AG04450 (cell line): ENCODE data around the gene CEPT1. TPM values are rescaled to one million over a fixed set of nuclear protein-coding genes. Genes with fewer than 3 reads are reported as not detected.

ENCODE experiments used
- CTCF ChIA-PET: fragments of 300-600, 350-600 bp; formaldehyde crosslinking; extraction: SDS; loops from one replicate; lab custom pipeline; 2022; ENCODE audit warnings: antibody characterized with exemption, inconsistent platforms; lab: Charles Lee
- POLR2A ChIA-PET: fragments of 350-600 bp; formaldehyde crosslinking; extraction: SDS; loops from one replicate; lab custom pipeline; 2021; ENCODE audit warnings: antibody characterized with exemption, inconsistent platforms; lab: Yijun Ruan, JAX
- DNase-seq: peaks from one replicate; pipeline ENCODE4 v3.0.0-alpha.2; 2011; ENCODE audit warnings: low read depth, low spot score
- H3K27ac ChIP-seq: one replicate; pipeline ENCODE4 v1.5.1; 2012; ENCODE audit warnings: low read depth, low read length, control low read depth
- H3K27me3 ChIP-seq: one replicate; pipeline ENCODE4 v1.6.0; 2012; ENCODE audit warnings: low read length; ENCODE audit not compliant: control insufficient read depth, insufficient read depth
- H3K4me3 ChIP-seq: 2 replicates; pipeline ENCODE4 v1.5.1; 2011; ENCODE audit warnings: mild to moderate bottlenecking, low read depth, low read length, control low read depth
- H3K9me3 ChIP-seq: 2 replicates; pipeline ENCODE4 v1.5.1; 2012; ENCODE audit warnings: low read length; ENCODE audit not compliant: control insufficient read depth, insufficient read depth
- polyA plus RNA-seq: library from polyadenylated mRNA; depleted of rRNA; stranded (reverse); fragments of >200 nt; gene quantifications from 2 replicates; pipeline ENCODE4 v1.2.3, GENCODE V29; 2011
- TF ChIP-seq, protein P1 (sequence below): IDR thresholded peaks from 2 replicates; pipeline ENCODE4 v1.5.1; 2011; ENCODE audit warnings: low read depth, low read length, control low read depth, inconsistent platforms

The CEPT1 gene
- polyA plus RNA-seq, 1 experiment: 28.6 TPM

DNA sequence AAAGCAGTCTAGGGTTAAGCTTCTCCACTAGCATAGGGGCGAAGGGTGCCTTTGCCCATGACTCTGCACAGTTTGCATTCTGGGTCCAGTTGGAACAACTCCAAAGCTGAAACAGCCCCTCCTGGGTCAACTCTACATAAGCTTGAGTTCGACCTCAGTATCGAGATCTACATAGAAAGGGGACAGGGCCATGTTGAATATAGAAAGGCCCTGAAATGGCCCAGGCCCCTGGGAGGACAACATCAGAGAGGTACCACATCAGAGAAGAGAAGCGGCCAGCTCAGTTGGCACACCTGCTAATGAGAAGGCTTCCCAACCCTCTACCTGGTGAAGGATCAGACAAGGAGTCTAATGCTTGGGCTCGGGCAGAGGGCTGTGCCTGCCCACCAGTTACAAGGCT lies 58.8 kb downstream of the CEPT1 start:
- Histone ChIP-seq H3K4me3 (no peak overlapping the region), H3K9me3 (no peaks in the 10 kb centered on the region; the same call in 1 of the 2 replicates), H3K27me3 (peaks cover 14% of the 10 kb centered on the region), H3K27ac (no peak overlapping the region)
- POLR2A ChIA-PET: no interaction called here
- TF ChIP-seq, protein P1, sequence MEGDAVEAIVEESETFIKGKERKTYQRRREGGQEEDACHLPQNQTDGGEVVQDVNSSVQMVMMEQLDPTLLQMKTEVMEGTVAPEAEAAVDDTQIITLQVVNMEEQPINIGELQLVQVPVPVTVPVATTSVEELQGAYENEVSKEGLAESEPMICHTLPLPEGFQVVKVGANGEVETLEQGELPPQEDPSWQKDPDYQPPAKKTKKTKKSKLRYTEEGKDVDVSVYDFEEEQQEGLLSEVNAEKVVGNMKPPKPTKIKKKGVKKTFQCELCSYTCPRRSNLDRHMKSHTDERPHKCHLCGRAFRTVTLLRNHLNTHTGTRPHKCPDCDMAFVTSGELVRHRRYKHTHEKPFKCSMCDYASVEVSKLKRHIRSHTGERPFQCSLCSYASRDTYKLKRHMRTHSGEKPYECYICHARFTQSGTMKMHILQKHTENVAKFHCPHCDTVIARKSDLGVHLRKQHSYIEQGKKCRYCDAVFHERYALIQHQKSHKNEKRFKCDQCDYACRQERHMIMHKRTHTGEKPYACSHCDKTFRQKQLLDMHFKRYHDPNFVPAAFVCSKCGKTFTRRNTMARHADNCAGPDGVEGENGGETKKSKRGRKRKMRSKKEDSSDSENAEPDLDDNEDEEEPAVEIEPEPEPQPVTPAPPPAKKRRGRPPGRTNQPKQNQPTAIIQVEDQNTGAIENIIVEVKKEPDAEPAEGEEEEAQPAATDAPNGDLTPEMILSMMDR: no peak
- no peak for DNase-seq
- CTCF ChIA-PET: interaction anchor here (1.0 to 1.8 kb wide), 6 partner anchors 11 to 204 kb away, joined by 3 to 9 read pairs (median 4); no protein-coding TSS in a partner anchor

DNA sequence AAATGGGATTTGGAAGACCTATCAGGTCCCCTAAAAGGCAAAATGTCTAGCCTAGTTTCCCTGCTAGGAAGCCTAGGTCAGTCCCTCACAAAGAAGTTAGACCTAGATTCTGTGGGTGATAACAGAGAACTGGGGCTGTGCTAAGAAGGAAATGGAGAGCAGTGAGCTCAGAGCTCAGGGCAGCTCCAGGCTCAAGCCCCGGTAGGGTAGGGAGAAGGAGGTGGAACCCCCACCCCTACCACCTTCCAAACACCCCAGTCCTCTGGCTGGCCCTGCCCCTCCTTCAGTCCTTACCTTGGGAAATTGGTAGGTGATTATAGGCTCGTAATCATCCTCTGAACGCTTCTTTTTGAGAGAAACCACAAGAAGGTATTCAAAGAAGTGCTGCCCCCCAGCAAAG lies 59.3 kb downstream of the CEPT1 start:
- POLR2A ChIA-PET: no interaction called here
- Histone ChIP-seq H3K27me3 (peaks cover 16% of the 10 kb centered on the region), H3K27ac (no peak overlapping the region), H3K4me3 (no peak overlapping the region), H3K9me3 (no peaks in the 10 kb centered on the region; the same call in 1 of the 2 replicates)
- CTCF ChIA-PET: interaction anchor here (1.0 to 1.8 kb wide), 4 partner anchors 10 to 203 kb away, joined by 3 to 9 read pairs (median 5); no protein-coding TSS in a partner anchor
- TF ChIP-seq, protein P1: no peak
- no peak for DNase-seq

DNA sequence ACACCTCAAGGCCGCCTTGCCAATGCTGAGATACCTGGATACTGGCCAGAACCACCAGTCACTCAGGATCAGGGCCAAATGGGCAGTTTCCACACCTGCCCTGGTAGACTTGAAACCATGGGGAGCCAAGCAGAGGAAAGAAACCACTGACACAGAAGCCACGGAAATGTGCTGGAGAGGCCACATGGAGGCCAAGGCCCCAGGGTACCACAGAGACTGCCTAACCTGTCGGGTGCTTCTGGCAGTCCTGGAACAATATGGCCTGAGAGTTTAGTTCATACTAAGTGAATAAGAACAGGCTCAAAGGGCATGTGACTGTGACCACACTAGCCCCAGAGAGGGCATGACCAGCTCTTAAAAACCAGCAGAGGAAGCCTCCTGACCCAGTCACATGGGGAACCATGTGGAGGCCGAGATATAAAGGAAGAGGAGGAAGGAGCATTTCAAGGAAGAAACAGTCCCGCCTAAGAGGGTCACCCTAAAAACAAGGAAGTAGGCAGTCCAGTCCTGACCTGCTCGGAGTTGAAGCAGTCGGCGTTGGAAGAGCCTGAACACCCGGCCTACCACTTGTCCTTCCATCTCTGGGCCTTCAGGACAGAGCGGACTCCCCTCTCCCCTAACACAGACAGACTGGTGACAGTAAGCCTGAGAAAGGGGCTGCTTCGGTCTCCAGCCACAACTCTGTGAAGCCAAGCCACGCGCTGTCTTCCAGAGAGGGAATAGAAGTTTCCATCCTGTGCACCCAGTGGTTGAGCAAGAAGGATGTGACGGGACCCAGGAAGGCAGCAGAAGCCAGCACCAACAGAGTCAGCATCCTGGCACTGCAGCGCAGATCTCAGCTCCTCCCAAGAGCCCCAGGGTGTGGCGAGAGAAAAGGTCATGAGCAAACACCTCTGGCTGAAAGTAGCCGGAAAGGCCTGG lies 60.1 kb downstream of the CEPT1 start, which contains the start of gene DENND2D:
TSS of gene DENND2D (minus strand) at position 766 of the 921 bp plus-strand sequence. CDS start at position 579, 187 bp downstream.
- TF ChIP-seq, protein P1: no peak
- POLR2A ChIA-PET: interaction anchor here (0.7 kb wide), 1 partner anchor 9 kb away, joined by 4 read pairs; no protein-coding TSS in a partner anchor
- H3K27me3 ChIP-seq: peaks cover 20% of the 10 kb centered on the region
- no peak within 1 kb of the TSS for H3K4me3 ChIP-seq
- H3K9me3 ChIP-seq: no peaks in the 10 kb centered on the region; the same call in 1 of the 2 replicates
- no peak for DNase-seq
- H3K27ac ChIP-seq: no peak within 1 kb of the TSS
- CTCF ChIA-PET: interaction anchor here (1.8 kb wide), 1 partner anchor 23 kb away, joined by 9 read pairs; no protein-coding TSS in a partner anchor

DNA sequence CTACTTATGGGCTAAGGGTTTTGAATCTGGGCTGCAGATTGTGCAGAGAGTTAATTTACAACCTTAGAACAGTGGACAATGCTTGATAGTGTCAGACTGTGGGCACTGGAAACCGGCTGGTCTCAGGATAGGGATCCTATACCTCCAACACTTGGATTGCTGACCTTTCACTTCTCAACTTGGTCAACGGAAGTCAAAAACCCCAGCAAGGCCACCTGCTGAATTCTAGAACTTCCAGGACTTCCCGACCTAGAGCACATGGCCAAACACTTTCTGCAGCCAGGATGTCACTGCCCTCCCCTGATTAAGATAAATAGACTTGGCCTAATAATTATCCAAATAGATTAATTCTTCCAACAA lies 60.8 kb downstream of the CEPT1 start:
- ChIA-PET CTCF (no interaction called here), POLR2A (no interaction called here)
- TF ChIP-seq, protein P1: no peak

More for the DNA sequence above, 60.8 kb downstream of the CEPT1 start:
- H3K27me3 ChIP-seq: peaks cover 20% of the 10 kb centered on the region
- H3K27ac ChIP-seq: no peak overlapping the region
- no peak for DNase-seq
- H3K4me3 ChIP-seq: no peak overlapping the region
- H3K9me3 ChIP-seq: no peaks in the 10 kb centered on the region; the same call in 1 of the 2 replicates
